Measurements from ENCODE around the gene C1orf159. TPM values are rescaled to one million over a fixed set of nuclear protein-coding genes. Genes with fewer than 3 reads are reported as not detected.

The C1orf159 gene
- total and polyA plus RNA-seq, 4 donors: 9.5 to 19.2 (median 13.3) TPM

GRCh38 chr1:1053682-1054081 lies 62.2 kb downstream of the C1orf159 start:
- H3K36me3 ChIP-seq (ENCODE audit: control insufficient read depth in 4 of 4, insufficient read depth in 4 of 4, low read length in 4 of 4): peaks cover 0 to 50% (median 10%) of the 10 kb centered on the region in 4 donors
- no peak for DNase-seq
- H3K27me3 ChIP-seq (ENCODE audit: control insufficient read depth in 3 of 3, insufficient read depth in 3 of 3, low read length in 2 of 3): peaks cover 0 to 13% (median 0%) of the 10 kb centered on the region in 3 donors
- no peak for TF ChIP-seq CTCF (IDR thresholded peaks at IDR 0.05; ENCODE audit: control extremely low read depth, extremely low read depth)
- no peak overlapping the region for H3K27ac ChIP-seq (ENCODE audit: low read depth in 1 of 2, low read length in 1 of 2)
- WGBS, 2 donors: 97 to 98% methylated on average over 18 of the region's 18 CpGs
- H3K4me1 ChIP-seq (ENCODE audit: control insufficient read depth in 5 of 5, insufficient read depth in 5 of 5, low read length in 5 of 5): no peaks in the 10 kb centered on the region
- no peak overlapping the region for H3K4me3 ChIP-seq
- H3K9ac ChIP-seq (ENCODE audit: insufficient read depth in 1 of 2, low read length in 2 of 2): no peak overlapping the region
- no peaks in the 10 kb centered on the region for H3K9me3 ChIP-seq (ENCODE audit: control insufficient read depth in 4 of 4, insufficient read depth in 3 of 4, low read length in 3 of 4)
- ATAC-seq (ENCODE audit: insufficient read depth, low FRiP score): no peak

GRCh38 chr1:1053022-1053421 lies 62.9 kb downstream of the C1orf159 start:
- Histone ChIP-seq H3K4me1 (ENCODE audit: control insufficient read depth in 5 of 5, insufficient read depth in 5 of 5, low read length in 5 of 5) (no peaks in the 10 kb centered on the region), H3K4me3 (no peak overlapping the region), H3K36me3 (ENCODE audit: control insufficient read depth in 4 of 4, insufficient read depth in 4 of 4, low read length in 4 of 4) (peaks cover 0 to 50% (median 10%) of the 10 kb centered on the region in 4 donors), H3K27ac (ENCODE audit: low read depth in 1 of 2, low read length in 1 of 2) (no peak overlapping the region), H3K27me3 (ENCODE audit: control insufficient read depth in 3 of 3, insufficient read depth in 3 of 3, low read length in 2 of 3) (peaks cover 0 to 7% (median 0%) of the 10 kb centered on the region in 3 donors), H3K9ac (ENCODE audit: insufficient read depth in 1 of 2, low read length in 2 of 2) (no peak overlapping the region), H3K9me3 (ENCODE audit: control insufficient read depth in 4 of 4, insufficient read depth in 3 of 4, low read length in 3 of 4) (no peaks in the 10 kb centered on the region)
- DNase-seq: no peak
- WGBS, 2 donors: 94 to 96% methylated on average over 15 of the region's 15 CpGs
- TF ChIP-seq CTCF (IDR thresholded peaks at IDR 0.05; ENCODE audit: control extremely low read depth, extremely low read depth): no peak
- ATAC-seq (ENCODE audit: insufficient read depth, low FRiP score): no peak

GRCh38 chr1:1052003-1052840 lies 63.7 kb downstream of the C1orf159 start:
- no peak for ATAC-seq (ENCODE audit: insufficient read depth, low FRiP score)
- no peak for TF ChIP-seq CTCF (IDR thresholded peaks at IDR 0.05; ENCODE audit: control extremely low read depth, extremely low read depth)
- H3K9me3 ChIP-seq (ENCODE audit: control insufficient read depth in 4 of 4, insufficient read depth in 3 of 4, low read length in 3 of 4): no peaks in the 10 kb centered on the region
- peaks cover 0 to 57% (median 10%) of the 10 kb centered on the region in 4 donors for H3K36me3 ChIP-seq (ENCODE audit: control insufficient read depth in 4 of 4, insufficient read depth in 4 of 4, low read length in 4 of 4)
- no peak overlapping the region for H3K27ac ChIP-seq (ENCODE audit: low read depth in 1 of 2, low read length in 1 of 2)
- 94 to 95% methylated on average over 29 of the region's 29 CpGs for WGBS, 2 donors
- no peaks in the 10 kb centered on the region for H3K4me1 ChIP-seq (ENCODE audit: control insufficient read depth in 5 of 5, insufficient read depth in 5 of 5, low read length in 5 of 5)
- no peak overlapping the region for H3K4me3 ChIP-seq
- no peak for DNase-seq
- H3K27me3 ChIP-seq (ENCODE audit: control insufficient read depth in 3 of 3, insufficient read depth in 3 of 3, low read length in 2 of 3): peaks cover 0 to 2% (median 0%) of the 10 kb centered on the region in 3 donors
- H3K9ac ChIP-seq (ENCODE audit: insufficient read depth in 1 of 2, low read length in 2 of 2): no peak overlapping the region
